Neural progenitor cell (in vitro differentiated cells): Measurements from ENCODE around the gene PRSS16.

Experiments used
- CTCF ChIP-seq: fragments of 200-600 bp; sonication (generic); IDR thresholded peaks from 2 replicates; pipeline ENCODE4 v1.5.1; 2017; ENCODE audit warnings: antibody characterized with exemption, mild to moderate bottlenecking
- EZH2 ChIP-seq: fragments of 200-600 bp; sonication (generic); IDR thresholded peaks from 2 replicates; pipeline ENCODE4 v1.6.1; 2017; ENCODE audit warnings: antibody characterized with exemption, mild to moderate bottlenecking, moderate library complexity
- EZH2phosphoT487 ChIP-seq: fragments of 200-600 bp; sonication (generic); IDR thresholded peaks from 2 replicates; pipeline ENCODE4 v1.6.1; 2017; ENCODE audit warnings: antibody characterized with exemption

GRCh38 chr6:27239258-27239657 is 8.2 kb upstream of the PRSS16 start:
- TF ChIP-seq CTCF (no peak), EZH2phosphoT487 (no peak), EZH2 (no peak)
